Femur (tissue), 1 donor: Measurements from ENCODE around the gene SEMA4B.
"Not testable (repeated sequence)": the region's sequence is repeated elsewhere in the genome, so short reads cannot be mapped to it uniquely, and the experiment has no call there.

Source experiments
- DNase-seq: peaks from one replicate; pipeline ENCODE4 v3.0.0-alpha.2; 2017

Gene SEMA4B

DNA sequence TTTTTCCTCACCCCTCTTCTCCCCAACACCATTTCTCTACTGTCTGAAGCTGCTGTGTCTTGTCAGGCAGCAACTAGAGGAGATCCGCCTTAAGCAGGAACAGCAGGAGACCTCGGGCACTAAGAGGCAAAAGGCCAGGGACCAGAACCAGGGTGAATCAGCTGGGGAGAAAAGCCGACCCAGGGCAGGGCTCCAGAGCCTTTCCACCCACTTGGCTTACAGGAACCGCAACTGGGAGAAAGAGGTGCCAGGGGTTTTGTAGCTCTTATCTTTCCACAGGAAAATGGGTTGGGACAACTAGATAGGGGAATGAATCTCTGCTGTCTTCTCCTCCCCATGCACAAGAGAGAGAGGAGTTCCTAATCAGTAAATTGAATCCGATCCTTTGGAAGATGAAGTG lies 61.3 kb downstream of the SEMA4B start:
- DNase-seq: no peak

DNA sequence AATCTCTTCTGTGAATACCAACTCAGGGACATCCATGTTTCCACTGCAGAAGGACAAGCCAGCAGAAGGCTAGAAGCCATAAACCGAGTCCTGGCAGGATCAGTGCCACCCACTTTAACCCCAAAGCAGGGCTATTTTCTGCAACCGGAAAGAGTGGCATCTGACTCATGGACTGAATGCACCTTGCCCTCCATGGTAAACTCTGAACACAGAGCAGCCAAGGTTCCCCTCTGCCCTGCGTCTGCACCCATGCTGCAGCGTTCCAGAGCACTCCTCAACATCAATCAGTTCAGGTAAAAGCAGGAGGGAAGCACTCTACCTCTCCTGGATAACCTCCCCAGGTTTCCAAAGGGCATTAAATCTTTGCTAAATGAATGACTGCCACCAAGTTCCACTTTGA lies 63.5 kb downstream of the SEMA4B start:
- no peak for DNase-seq

GRCh38 chr15:90265271-90266060 lies 64.3 kb downstream of the SEMA4B start, which contains the start of gene NGRN:
Gene NGRN, plus strand, starts transcription at chr15:90265672. Its CDS starts 41 bp downstream, at chr15:90265713.
- peak; percentile 96 for DNase-seq

- DNase-seq: peak; percentile 55
Observed at GRCh38 chr15:90266061-90266431, 64.9 kb downstream of the SEMA4B start.

DNA sequence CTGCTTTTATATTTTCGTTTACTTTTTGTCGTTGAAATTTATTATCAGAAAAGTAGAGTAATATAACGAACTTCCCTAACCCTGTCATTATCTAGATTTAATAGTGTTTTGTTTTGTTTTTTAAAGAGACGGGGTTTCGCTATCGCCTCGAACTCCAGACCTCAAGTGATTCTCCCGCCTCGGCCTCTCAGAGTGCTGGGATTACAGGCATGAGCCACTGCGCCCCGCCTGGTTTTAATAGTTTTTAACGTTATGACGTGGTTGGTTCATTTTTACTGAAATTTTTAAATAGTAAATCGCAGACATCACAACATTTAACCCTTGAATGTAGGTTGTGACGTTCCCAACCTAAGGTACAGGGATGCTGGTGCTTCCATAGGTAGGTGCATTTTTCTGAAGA lies 65.4 kb downstream of the SEMA4B start:
- peak; percentile 37 for DNase-seq

DNA sequence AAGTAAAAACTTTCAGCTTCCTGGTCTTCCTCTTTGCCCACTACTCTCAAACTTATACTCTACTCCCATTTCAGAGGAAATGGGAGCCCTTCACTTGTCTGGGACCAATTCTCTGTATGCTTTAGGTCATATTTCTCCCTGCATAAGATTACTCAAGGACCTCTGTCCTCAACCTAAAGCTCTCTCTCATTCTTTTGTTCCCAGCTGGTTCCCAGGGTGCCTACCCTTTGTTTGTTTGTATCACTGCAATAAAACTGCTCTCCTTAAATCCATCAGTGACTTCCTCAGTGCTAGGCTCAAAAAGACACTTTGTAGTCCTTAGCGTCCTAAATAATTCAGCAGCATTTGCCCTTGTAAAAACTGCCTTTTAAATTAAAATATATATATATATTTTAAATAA lies 67.3 kb downstream of the SEMA4B start:
- no peak for DNase-seq

GRCh38 chr15:90270502-90271150 lies 69.5 kb downstream of the SEMA4B start:
- no peak for DNase-seq

- DNase-seq: no peak
Observed at GRCh38 chr15:90271459-90272166, 70.5 kb downstream of the SEMA4B start.

GRCh38 chr15:90278467-90278866 lies 77.3 kb downstream of the SEMA4B start:
- DNase-seq: not testable (repeated sequence)
